HCT116 (cell line): ENCODE data around the gene VTI1A. TPM values are rescaled to one million over a fixed set of nuclear protein-coding genes. Genes with fewer than 3 reads are reported as not detected.

Experiments
- ATAC-seq: fragments of 200-7000 bp; cut with Tn5 transposase; 2 replicates; pipeline ENCODE4 v1.9.1; 2020; ENCODE audit warnings: mild to moderate bottlenecking, moderate library complexity
- BruUV-seq: library from RNA; stranded (reverse); fragments of 400-500 nt; replicated peaks from 2 replicates; lab custom pipeline; 2021; lab: Mats Ljungman, UMichigan
- CTCF ChIA-PET: fragments of 300-600 bp; sonication (Branson Sonifier 250); formaldehyde crosslinking; loops from one replicate; lab custom pipeline; 2021; ENCODE audit warnings: antibody characterized with exemption; lab: Charles Lee
- POLR2A ChIA-PET: fragments of 300-600, 350-600 bp; sonication (Branson Sonifier 250); formaldehyde crosslinking; loops from one replicate; lab custom pipeline; 2021; ENCODE audit warnings: antibody characterized with exemption; lab: Charles Lee
- RAD21 ChIA-PET, 2 experiments: fragments of 300-600 bp; sonication (Branson Sonifier 250); formaldehyde crosslinking; loops; one replicate each; lab custom pipeline; 2023; ENCODE audit warnings: low total read pairs in 2 of 2; ENCODE audit not compliant: uncharacterized antibody in 2 of 2, unreplicated experiment in 2 of 2, low non-redundant PET in 1 of 2; lab: Charles Lee
- DNase-seq: peaks from one replicate; pipeline ENCODE4 v3.0.0-alpha.2; 2010; ENCODE audit warnings: low read depth, low spot score
- H2AFZ ChIP-seq: fragments of 200-600 bp; shearing (Covaris generic), sonication (generic); 2 replicates; pipeline ENCODE4 v1.6.1; 2017; ENCODE audit warnings: low read depth, mixed run types, mixed read lengths, antibody characterized with exemption, low read length; ENCODE audit not compliant: poor library complexity, severe bottlenecking
- H3K27ac ChIP-seq: 2 replicates; pipeline ENCODE4 v1.5.1; 2012; ENCODE audit warnings: low read depth, low read length
- H3K27me3 ChIP-seq: fragments of 200-600 bp; sonication (generic); 2 replicates; pipeline ENCODE4 v1.6.1; 2016; ENCODE audit warnings: mixed run types, low read length, mixed read lengths; ENCODE audit not compliant: insufficient read depth
- H3K36me3 ChIP-seq, 2 experiments: fragments of 200-500 bp in 1 of 2; fragments of 200-600 bp in 1 of 2; sonication (Bioruptor generic) in 1 of 2; sonication (generic) in 1 of 2; 2 replicates each; pipeline versions ENCODE4 v1.5.1 to v1.6.1; 2014 to 2016; ENCODE audit warnings: low read length in 2 of 2, inconsistent platforms in 1 of 2, mixed read lengths in 1 of 2, mixed run types in 1 of 2; ENCODE audit not compliant: insufficient read depth in 2 of 2, control insufficient read depth in 1 of 2
- H3K4me1 ChIP-seq, 2 experiments: fragments of 200-600 bp in 1 of 2; sonication (generic) in 1 of 2; 2 replicates each; pipeline versions ENCODE4 v1.5.1 to v1.6.1; 2012 to 2017; ENCODE audit warnings: low read length in 2 of 2, inconsistent platforms in 1 of 2, mild to moderate bottlenecking in 1 of 2, mixed read lengths in 1 of 2, mixed run types in 1 of 2, moderate library complexity in 1 of 2; ENCODE audit not compliant: insufficient read depth in 2 of 2, control insufficient read depth in 1 of 2
- H3K4me2 ChIP-seq: fragments of 200-600 bp; sonication (generic); 2 replicates; pipeline ENCODE4 v1.6.1; 2017; ENCODE audit warnings: mixed run types, low read length, mixed read lengths
- H3K4me3 ChIP-seq, 2 experiments: fragments of 200-600 bp in 1 of 2; sonication (generic) in 1 of 2; replicated peaks in 1 of 2; 2 replicates each; pipeline ENCODE4 v1.5.1; 2011 to 2016; ENCODE audit warnings: low read length in 2 of 2, control low read depth in 1 of 2, low read depth in 1 of 2, mild to moderate bottlenecking in 1 of 2, mixed read lengths in 1 of 2, mixed run types in 1 of 2
- H3K79me2 ChIP-seq: fragments of 200-600 bp; sonication (generic); 2 replicates; pipeline ENCODE4 v1.6.1; 2017; ENCODE audit warnings: mild to moderate bottlenecking, mixed run types, low read length, moderate library complexity, mixed read lengths; ENCODE audit not compliant: insufficient read depth
- H3K9ac ChIP-seq: fragments of 200-600 bp; sonication (generic); 2 replicates; pipeline ENCODE4 v1.6.1; 2016; ENCODE audit warnings: low read length, mixed read lengths
- H3K9me2 ChIP-seq: fragments of 200-600 bp; sonication (generic), shearing (Covaris generic); 2 replicates; pipeline ENCODE4 v1.6.1; 2017; ENCODE audit warnings: mixed run types, mild to moderate bottlenecking, moderate library complexity; ENCODE audit not compliant: insufficient read depth
- H3K9me3 ChIP-seq, 2 experiments: fragments of 200-500 bp in 1 of 2; fragments of 200-600 bp in 1 of 2; sonication (Bioruptor generic) in 1 of 2; sonication (generic) in 1 of 2; 2 replicates each; pipeline ENCODE4 v1.6.1; 2014 to 2017; ENCODE audit warnings: low read length in 2 of 2, mixed read lengths in 2 of 2, inconsistent platforms in 1 of 2, low read depth in 1 of 2, mild to moderate bottlenecking in 1 of 2, mixed run types in 1 of 2, moderate library complexity in 1 of 2; ENCODE audit not compliant: control insufficient read depth in 1 of 2, insufficient read depth in 1 of 2
- H4K20me1 ChIP-seq: fragments of 200-600 bp; sonication (generic), shearing (Covaris generic); 2 replicates; pipeline ENCODE4 v1.6.1; 2017; ENCODE audit warnings: mixed run types, mild to moderate bottlenecking, moderate library complexity; ENCODE audit not compliant: insufficient read depth
- CBX3 ChIP-seq: IDR thresholded peaks from 2 replicates; pipeline ENCODE4 v1.6.1; 2012; ENCODE audit warnings: low read depth
- CEBPB ChIP-seq: IDR thresholded peaks from 2 replicates; pipeline ENCODE4 v1.6.1; 2012; ENCODE audit warnings: low read depth
- EGR1 ChIP-seq: IDR thresholded peaks from 2 replicates; pipeline ENCODE4 v1.6.1; 2012; ENCODE audit warnings: low read depth
- ELF1 ChIP-seq: IDR thresholded peaks from 2 replicates; pipeline ENCODE4 v1.6.1; 2012; ENCODE audit warnings: low read depth, borderline replicate concordance
- EZH2 ChIP-seq: fragments of 200-600 bp; sonication (generic); IDR thresholded peaks from 2 replicates; pipeline ENCODE4 v1.6.1; 2017; ENCODE audit warnings: antibody characterized with exemption, mixed run types
- EZH2phosphoT487 ChIP-seq: fragments of 200-600 bp; IDR thresholded peaks from 2 replicates; pipeline ENCODE4 v1.6.1; 2018; ENCODE audit warnings: antibody characterized with exemption, borderline replicate concordance
- FOSL1 ChIP-seq: IDR thresholded peaks from 2 replicates; pipeline ENCODE4 v1.6.1; 2012; ENCODE audit warnings: low read depth
- JUND ChIP-seq: IDR thresholded peaks from 2 replicates; pipeline ENCODE4 v1.6.1; 2012
- POLR2AphosphoS5 ChIP-seq: IDR thresholded peaks from 2 replicates; pipeline ENCODE4 v1.6.1; 2011; ENCODE audit warnings: mild to moderate bottlenecking, low read depth, low read length, moderate library complexity
- RAD21 ChIP-seq: IDR thresholded peaks from 2 replicates; pipeline ENCODE4 v1.6.1; 2012; ENCODE audit warnings: low read depth, mild to moderate bottlenecking
- SIN3A ChIP-seq: IDR thresholded peaks from 2 replicates; pipeline ENCODE4 v1.6.1; 2012; ENCODE audit warnings: low read depth
- SP1 ChIP-seq: IDR thresholded peaks from 2 replicates; pipeline ENCODE4 v1.6.1; 2012; ENCODE audit warnings: low read depth
- SRF ChIP-seq: IDR thresholded peaks from 2 replicates; pipeline ENCODE4 v1.6.1; 2012; ENCODE audit warnings: low read depth
- YY1 ChIP-seq: IDR thresholded peaks from 2 replicates; pipeline ENCODE4 v1.6.1; 2011; ENCODE audit warnings: low read length, low read depth, moderate library complexity, mild to moderate bottlenecking; ENCODE audit not compliant: insufficient replicate concordance; ENCODE audit errors: extremely low read depth
- ZNF274 ChIP-seq: fragments of 200-500 bp; sonication (Bioruptor generic); IDR thresholded peaks from 2 replicates; pipeline ENCODE4 v1.6.1; 2014; ENCODE audit warnings: mild to moderate bottlenecking, low read depth, low read length, inconsistent platforms
- intact Hi-C: fragments of 100-400 bp; cut with micrococcal nuclease; formaldehyde crosslinking; loops from 2 replicates; pipeline ENCODE4 v1.10.0; 2022
- total RNA-seq: library from RNA; stranded (reverse); gene quantifications from one replicate; pipeline ENCODE4 v1.2.1, GENCODE V29; 2021; ENCODE audit not compliant: unreplicated experiment
- TF ChIP-seq, protein P1 (sequence below): IDR thresholded peaks from 2 replicates; pipeline ENCODE4 v1.6.1; 2012; ENCODE audit warnings: low read depth
- TF ChIP-seq, protein P2 (sequence below): IDR thresholded peaks from 2 replicates; pipeline ENCODE4 v1.6.1; 2012

VTI1A gene
- total RNA-seq, 1 experiment from 2014 or later = 80.7 TPM

DNA sequence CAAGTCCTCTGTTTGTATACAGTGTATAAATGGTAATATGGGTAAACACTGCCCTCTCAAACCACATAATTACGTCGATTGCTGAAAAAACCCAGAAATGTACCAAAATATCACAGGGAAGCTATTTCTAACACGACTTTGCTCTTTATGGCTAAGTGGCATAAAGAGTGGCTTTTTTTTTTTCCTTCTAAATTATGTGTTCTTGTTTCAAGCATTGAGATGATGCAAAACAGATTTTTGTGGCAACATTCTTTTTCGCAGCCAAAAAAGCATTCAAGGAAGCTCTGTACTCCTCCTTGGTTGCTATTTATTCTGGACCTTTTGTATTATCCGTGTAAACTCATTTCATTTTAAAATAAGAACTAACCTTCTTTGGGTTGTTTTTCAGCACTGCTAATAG, 138.9 kb downstream of the VTI1A start:
- H2AFZ ChIP-seq = no peak overlapping the region
- BruUV-seq = no TSS peak
- ChIA-PET RAD21 (no interaction called here), CTCF (no interaction called here), POLR2A (no interaction called here)
- H3K27ac ChIP-seq = no peak overlapping the region
- TF ChIP-seq CEBPB (no peak), EZH2 (no peak), POLR2AphosphoS5 (no peak), EGR1 (no peak), SP1 (no peak), CBX3 (no peak), YY1 (no peak), RAD21 (no peak), EZH2phosphoT487 (no peak), SIN3A (no peak), JUND (no peak), ZNF274 (no peak), FOSL1 (no peak), ELF1 (no peak), SRF (no peak)
- TF ChIP-seq, protein P1, sequence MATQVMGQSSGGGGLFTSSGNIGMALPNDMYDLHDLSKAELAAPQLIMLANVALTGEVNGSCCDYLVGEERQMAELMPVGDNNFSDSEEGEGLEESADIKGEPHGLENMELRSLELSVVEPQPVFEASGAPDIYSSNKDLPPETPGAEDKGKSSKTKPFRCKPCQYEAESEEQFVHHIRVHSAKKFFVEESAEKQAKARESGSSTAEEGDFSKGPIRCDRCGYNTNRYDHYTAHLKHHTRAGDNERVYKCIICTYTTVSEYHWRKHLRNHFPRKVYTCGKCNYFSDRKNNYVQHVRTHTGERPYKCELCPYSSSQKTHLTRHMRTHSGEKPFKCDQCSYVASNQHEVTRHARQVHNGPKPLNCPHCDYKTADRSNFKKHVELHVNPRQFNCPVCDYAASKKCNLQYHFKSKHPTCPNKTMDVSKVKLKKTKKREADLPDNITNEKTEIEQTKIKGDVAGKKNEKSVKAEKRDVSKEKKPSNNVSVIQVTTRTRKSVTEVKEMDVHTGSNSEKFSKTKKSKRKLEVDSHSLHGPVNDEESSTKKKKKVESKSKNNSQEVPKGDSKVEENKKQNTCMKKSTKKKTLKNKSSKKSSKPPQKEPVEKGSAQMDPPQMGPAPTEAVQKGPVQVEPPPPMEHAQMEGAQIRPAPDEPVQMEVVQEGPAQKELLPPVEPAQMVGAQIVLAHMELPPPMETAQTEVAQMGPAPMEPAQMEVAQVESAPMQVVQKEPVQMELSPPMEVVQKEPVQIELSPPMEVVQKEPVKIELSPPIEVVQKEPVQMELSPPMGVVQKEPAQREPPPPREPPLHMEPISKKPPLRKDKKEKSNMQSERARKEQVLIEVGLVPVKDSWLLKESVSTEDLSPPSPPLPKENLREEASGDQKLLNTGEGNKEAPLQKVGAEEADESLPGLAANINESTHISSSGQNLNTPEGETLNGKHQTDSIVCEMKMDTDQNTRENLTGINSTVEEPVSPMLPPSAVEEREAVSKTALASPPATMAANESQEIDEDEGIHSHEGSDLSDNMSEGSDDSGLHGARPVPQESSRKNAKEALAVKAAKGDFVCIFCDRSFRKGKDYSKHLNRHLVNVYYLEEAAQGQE = no peak
- TF ChIP-seq, protein P2, sequence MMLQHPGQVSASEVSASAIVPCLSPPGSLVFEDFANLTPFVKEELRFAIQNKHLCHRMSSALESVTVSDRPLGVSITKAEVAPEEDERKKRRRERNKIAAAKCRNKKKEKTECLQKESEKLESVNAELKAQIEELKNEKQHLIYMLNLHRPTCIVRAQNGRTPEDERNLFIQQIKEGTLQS = no peak
- no peak overlapping the region for H3K4me3 ChIP-seq
- no peaks in the 10 kb centered on the region for H4K20me1 ChIP-seq
- no peaks in the 10 kb centered on the region for H3K9me3 ChIP-seq
- H3K79me2 ChIP-seq = peaks cover 4% of the 10 kb centered on the region; the same call in 1 of the 2 replicates
- ATAC-seq (no peak), DNase-seq (no peak)
- H3K4me2 ChIP-seq = no peak overlapping the region
- H3K9ac ChIP-seq = no peak overlapping the region
- H3K27me3 ChIP-seq = no peaks in the 10 kb centered on the region
- H3K36me3 ChIP-seq = peaks cover 0 to 7% of the 10 kb centered on the region in 2 experiments; a peak in 2 of 4 replicates
- H3K9me2 ChIP-seq = no peaks in the 10 kb centered on the region
- intact Hi-C loops = no loop called here
- H3K4me1 ChIP-seq = peaks cover 23 to 32% of the 10 kb centered on the region in 2 experiments
